Nasal cavity respiratory epithelium epithelial cell of viscerocranial mucosa (primary cell): Measurements from ENCODE around the gene SLC10A7. TPM values are rescaled to one million over a fixed set of nuclear protein-coding genes. Genes with fewer than 3 reads are reported as not detected.

Experiments
- total RNA-seq: library from RNA; depleted of rRNA; stranded (reverse); fragments of >200 nt; gene quantifications from 2 replicates; pipeline ENCODE4 v1.2.3, GENCODE V29; 2014

Gene SLC10A7
- 9.9 and 11.4 TPM in 2 replicates for total RNA-seq

GRCh38 chr4:146521541-146522097, at the start of gene SLC10A7:
TSS of gene SLC10A7 (minus strand) at chr4:146521940. CDS start at chr4:146521717, 223 bp downstream.

GRCh38 chr4:146214238-146214637, 307.5 kb downstream of the SLC10A7 start, which contains the start of gene REELD1:
TSS of gene REELD1 (plus strand) at chr4:146214538. CDS start at chr4:146216953, 2,415 bp downstream.

Other genes starting within 250 kb of the SLC10A7 start
- gene POU4F2, start 117.0 kb upstream of the SLC10A7 start, total RNA-seq: not detected in 2 replicates